Measurements from ENCODE around the gene TRIO.

- TF ChIP-seq, protein P1, sequence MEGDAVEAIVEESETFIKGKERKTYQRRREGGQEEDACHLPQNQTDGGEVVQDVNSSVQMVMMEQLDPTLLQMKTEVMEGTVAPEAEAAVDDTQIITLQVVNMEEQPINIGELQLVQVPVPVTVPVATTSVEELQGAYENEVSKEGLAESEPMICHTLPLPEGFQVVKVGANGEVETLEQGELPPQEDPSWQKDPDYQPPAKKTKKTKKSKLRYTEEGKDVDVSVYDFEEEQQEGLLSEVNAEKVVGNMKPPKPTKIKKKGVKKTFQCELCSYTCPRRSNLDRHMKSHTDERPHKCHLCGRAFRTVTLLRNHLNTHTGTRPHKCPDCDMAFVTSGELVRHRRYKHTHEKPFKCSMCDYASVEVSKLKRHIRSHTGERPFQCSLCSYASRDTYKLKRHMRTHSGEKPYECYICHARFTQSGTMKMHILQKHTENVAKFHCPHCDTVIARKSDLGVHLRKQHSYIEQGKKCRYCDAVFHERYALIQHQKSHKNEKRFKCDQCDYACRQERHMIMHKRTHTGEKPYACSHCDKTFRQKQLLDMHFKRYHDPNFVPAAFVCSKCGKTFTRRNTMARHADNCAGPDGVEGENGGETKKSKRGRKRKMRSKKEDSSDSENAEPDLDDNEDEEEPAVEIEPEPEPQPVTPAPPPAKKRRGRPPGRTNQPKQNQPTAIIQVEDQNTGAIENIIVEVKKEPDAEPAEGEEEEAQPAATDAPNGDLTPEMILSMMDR (conservative IDR thresholded peaks at IDR 0.05; ENCODE audit: low read depth, low read length): no peak
- TF ChIP-seq EZH2 (IDR thresholded peaks at IDR 0.05; ENCODE audit: low read length, unreplicated experiment): no peak
These were observed 117.5 kb downstream of the TRIO start for GRCh38 chr5:14260637-14261036.
